GM13976 (cell line): ENCODE results near the gene FXYD1.

Experiments
- DNase-seq: peaks from one replicate; pipeline ENCODE4 v3.0.0; 2012; ENCODE audit warnings: low spot score
- CTCF ChIP-seq: IDR thresholded peaks from 2 replicates; pipeline ENCODE4 v1.5.1; 2012; ENCODE audit warnings: borderline replicate concordance, mild to moderate bottlenecking; ENCODE audit not compliant: insufficient read depth; ENCODE audit errors: extremely low read depth, missing control alignments, control extremely low read depth
- in situ Hi-C: fragments of 300-500 bp; cut with MboI; formaldehyde crosslinking; loops from one replicate; pipeline ENCODE4 v1.12.0; 2022; ENCODE audit warnings: low sequenced_read_pairs, mixed read lengths, inconsistent platforms; ENCODE audit not compliant: unreplicated experiment

Gene FXYD1

GRCh38 chr19:35181387-35181786 is 42.8 kb downstream of the FXYD1 start:
- in situ Hi-C loops, result no loop called here
- no peak for TF ChIP-seq CTCF
- no peak for DNase-seq

GRCh38 chr19:35184267-35184666 is 45.6 kb downstream of the FXYD1 start:
- no peak for DNase-seq
- TF ChIP-seq CTCF, result no peak
- in situ Hi-C loops, result no loop called here

GRCh38 chr19:35184884-35185283 is 46.3 kb downstream of the FXYD1 start:
- no peak for TF ChIP-seq CTCF
- in situ Hi-C loops, result no loop called here
- no peak for DNase-seq
